ENCODE results near the gene BLID. TPM values are rescaled to one million over a fixed set of nuclear protein-coding genes. Genes with fewer than 3 reads are reported as not detected.

The BLID gene
- total RNA-seq, 2 experiments from 2014 or later: not detected

DNA sequence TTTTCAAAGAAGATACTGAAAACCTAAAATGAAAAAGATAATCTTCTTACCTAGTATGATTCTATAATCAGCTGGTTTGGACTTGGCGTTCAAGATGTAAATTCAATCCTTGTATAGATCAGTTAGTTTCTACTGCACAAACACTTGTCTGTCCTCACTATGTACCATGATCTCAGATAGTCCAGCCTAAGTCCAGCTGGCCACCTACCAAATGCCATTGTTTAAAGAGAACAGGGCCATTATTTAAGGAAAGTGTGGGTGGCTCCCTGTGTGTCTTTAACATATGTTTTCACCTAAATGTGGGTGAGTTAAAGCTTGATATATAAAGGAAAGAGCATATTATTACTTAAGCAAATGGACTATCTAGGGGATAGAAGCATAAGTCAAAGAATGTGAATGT is 38.6 kb downstream of the BLID start:
- H3K27me3 Mint-ChIP-seq: no peaks in the 10 kb centered on the region
- CTCF ChIA-PET: no interaction called here
- TF ChIP-seq CTCF (IDR thresholded peaks at IDR 0.05): no peak
- POLR2A ChIA-PET: no interaction called here
- no peak for DNase-seq
- ATAC-seq: no peak
- H3K4me3 Mint-ChIP-seq: no peak overlapping the region
- no peaks in the 10 kb centered on the region for H3K4me1 Mint-ChIP-seq (ENCODE audit: low read depth)
- no peak overlapping the region for H3K27ac Mint-ChIP-seq
- H3K36me3 Mint-ChIP-seq (ENCODE audit: low read depth): no peaks in the 10 kb centered on the region
- no peaks in the 10 kb centered on the region for H3K9me3 Mint-ChIP-seq
- intact Hi-C loops (cut with micrococcal nuclease): no loop called here

- no peaks in the 10 kb centered on the region for H3K9me3 Mint-ChIP-seq
- ATAC-seq (no peak), DNase-seq (no peak)
- ChIA-PET POLR2A (interaction anchor here (0.7 kb wide), 1 partner anchor 59 kb away, joined by 3 read pairs; no protein-coding TSS in a partner anchor), CTCF (no interaction called here)
- H3K4me3 Mint-ChIP-seq: no peak overlapping the region
- no peak overlapping the region for H3K27ac Mint-ChIP-seq
- no peaks in the 10 kb centered on the region for H3K4me1 Mint-ChIP-seq (ENCODE audit: low read depth)
- H3K27me3 Mint-ChIP-seq: no peaks in the 10 kb centered on the region
- no peak for TF ChIP-seq CTCF (IDR thresholded peaks at IDR 0.05)
- intact Hi-C loops (cut with micrococcal nuclease): no loop called here
- H3K36me3 Mint-ChIP-seq (ENCODE audit: low read depth): no peaks in the 10 kb centered on the region
Observed at GRCh38 chr11:122076512-122077120, 39.4 kb downstream of the BLID start.

GRCh38 chr11:122075016-122075415 is 41.0 kb downstream of the BLID start:
- Mint-ChIP-seq H3K27me3 (no peaks in the 10 kb centered on the region), H3K9me3 (no peaks in the 10 kb centered on the region), H3K36me3 (ENCODE audit: low read depth) (no peaks in the 10 kb centered on the region), H3K27ac (no peak overlapping the region), H3K4me3 (no peak overlapping the region), H3K4me1 (ENCODE audit: low read depth) (no peaks in the 10 kb centered on the region)
- ATAC-seq (no peak), DNase-seq (no peak)
- intact Hi-C loops (cut with micrococcal nuclease): no loop called here
- TF ChIP-seq CTCF (IDR thresholded peaks at IDR 0.05): no peak
- CTCF ChIA-PET: no interaction called here
- POLR2A ChIA-PET: interaction anchor here (0.6 kb wide), 1 partner anchor 133 kb away, joined by 3 read pairs; no protein-coding TSS in a partner anchor

- peaks cover 2% of the 10 kb centered on the region for H3K27me3 Mint-ChIP-seq
- CTCF ChIA-PET: no interaction called here
- no peak for TF ChIP-seq CTCF (IDR thresholded peaks at IDR 0.05)
- H3K36me3 Mint-ChIP-seq (ENCODE audit: low read depth): no peaks in the 10 kb centered on the region
- POLR2A ChIA-PET: no interaction called here
- no peaks in the 10 kb centered on the region for H3K4me1 Mint-ChIP-seq (ENCODE audit: low read depth)
- ATAC-seq (no peak), DNase-seq (no peak)
- no peak overlapping the region for H3K27ac Mint-ChIP-seq
- intact Hi-C loops (cut with micrococcal nuclease): no loop called here
- no peaks in the 10 kb centered on the region for H3K9me3 Mint-ChIP-seq
- no peak overlapping the region for H3K4me3 Mint-ChIP-seq
Observed at GRCh38 chr11:122074022-122074421, 42.0 kb downstream of the BLID start.

DNA sequence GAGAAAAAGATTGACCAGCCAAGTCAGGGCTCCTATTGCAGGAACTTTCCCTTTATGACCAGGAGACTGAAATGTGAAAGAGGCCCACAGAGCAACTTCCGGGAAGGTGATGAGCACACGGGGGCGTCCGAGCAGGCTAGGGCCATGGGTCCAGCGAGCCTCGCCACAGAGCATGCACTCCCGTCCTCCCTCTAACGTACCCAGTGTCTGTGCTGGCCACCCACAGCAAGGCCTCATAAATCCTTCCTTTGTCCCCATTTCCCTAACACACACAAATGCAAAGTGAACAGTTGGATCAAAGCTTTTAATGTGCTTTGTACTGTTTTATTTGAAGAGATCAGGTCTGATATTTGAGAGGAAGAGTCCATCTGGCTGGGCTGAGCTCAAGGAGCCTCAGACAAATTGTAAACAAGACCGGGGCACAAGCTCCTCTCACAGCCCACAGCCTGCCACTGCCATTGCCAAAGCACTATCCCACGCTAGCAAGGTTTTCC is 44.3 kb downstream of the BLID start:
- POLR2A ChIA-PET: no interaction called here
- H3K36me3 Mint-ChIP-seq (ENCODE audit: low read depth): no peaks in the 10 kb centered on the region
- intact Hi-C loops (cut with micrococcal nuclease): no loop called here
- H3K4me1 Mint-ChIP-seq (ENCODE audit: low read depth): no peaks in the 10 kb centered on the region
- TF ChIP-seq CTCF (IDR thresholded peaks at IDR 0.05): no peak
- CTCF ChIA-PET: interaction anchor here (0.6 kb wide), 1 partner anchor 509 kb away, joined by 3 read pairs; no protein-coding TSS in a partner anchor
- H3K9me3 Mint-ChIP-seq: no peaks in the 10 kb centered on the region
- DNase-seq (no peak), ATAC-seq (no peak)
- no peak overlapping the region for H3K27ac Mint-ChIP-seq
- no peak overlapping the region for H3K4me3 Mint-ChIP-seq
- H3K27me3 Mint-ChIP-seq: peaks cover 4% of the 10 kb centered on the region
